ENCODE results near the gene TTF1. TPM values are rescaled to one million over a fixed set of nuclear protein-coding genes. Genes with fewer than 3 reads are reported as not detected.

TTF1 gene
- total RNA-seq, 4 donors from 2014 or later = 14.5 to 19.7 (median 16.1) TPM

Small RNA genes within 50 kb of the gene (small RNA-seq; reads per million reads assigned to genes)
- gene RNU5D-2P = 0 reads per million in 4 donors

Other genes with a start within 250 kb of the TTF1 start
- 1 to 10 TPM in 3 of 4 donors, under 1 TPM in 1; 0.81 to 1.6 (median 1.3) TPM for gene NTNG2, start 244.8 kb downstream of the TTF1 start, total RNA-seq
- 10 to 100 TPM; 45.7 to 67.1 (median 53.5) TPM for gene SETX, start 51.9 kb downstream of the TTF1 start, total RNA-seq
- not detected for gene CFAP77, start 3.4 kb upstream of the TTF1 start, total RNA-seq
- not detected for gene BARHL1, start 175.8 kb upstream of the TTF1 start, total RNA-seq

Data from gastroesophageal sphincter (tissue), 4 donors.